ENCODE measurements around the gene SFT2D2.

The SFT2D2 gene

GRCh38 chr1:168220470-168220871, 5.3 kb upstream of the SFT2D2 start:
- FAIRE-seq (no peak), DNase-seq (ENCODE audit: insufficient read length, low spot score) (no peak)
- TF ChIP-seq POU2F2 (IDR thresholded peaks at IDR 0.05; ENCODE audit: low read depth, low read length) (no peak), POLR2A (IDR thresholded peaks at IDR 0.05; ENCODE audit: low read depth, low read length) (no peak), PAX5 (IDR thresholded peaks at IDR 0.05; ENCODE audit: insufficient read depth, low read length, severe bottlenecking) (no peak), SPI1 (IDR thresholded peaks at IDR 0.05; ENCODE audit: low read depth, low read length) (no peak), POLR2AphosphoS5 (IDR thresholded peaks at IDR 0.05; ENCODE audit: low read depth, low read length) (no peak), TAF1 (IDR thresholded peaks at IDR 0.05; ENCODE audit: low read depth, low read length) (no peak)

- TF ChIP-seq POLR2AphosphoS5 (IDR thresholded peaks at IDR 0.05; ENCODE audit: low read depth, low read length) (no peak), PAX5 (IDR thresholded peaks at IDR 0.05; ENCODE audit: insufficient read depth, low read length, severe bottlenecking) (no peak), POU2F2 (IDR thresholded peaks at IDR 0.05; ENCODE audit: low read depth, low read length) (no peak), SPI1 (IDR thresholded peaks at IDR 0.05; ENCODE audit: low read depth, low read length) (no peak), POLR2A (IDR thresholded peaks at IDR 0.05; ENCODE audit: low read depth, low read length) (no peak), TAF1 (IDR thresholded peaks at IDR 0.05; ENCODE audit: low read depth, low read length) (no peak)
- FAIRE-seq = no peak
- DNase-seq (ENCODE audit: insufficient read length, low spot score) = no peak
Observed at GRCh38 chr1:168221275-168221674, 4.5 kb upstream of the SFT2D2 start.

GRCh38 chr1:168223261-168223660, 2.5 kb upstream of the SFT2D2 start:
- DNase-seq (ENCODE audit: insufficient read length, low spot score) (no peak), FAIRE-seq (no peak)
- TF ChIP-seq POLR2A (IDR thresholded peaks at IDR 0.05; ENCODE audit: low read depth, low read length) (no peak), TAF1 (IDR thresholded peaks at IDR 0.05; ENCODE audit: low read depth, low read length) (no peak), PAX5 (IDR thresholded peaks at IDR 0.05; ENCODE audit: insufficient read depth, low read length, severe bottlenecking) (no peak), POLR2AphosphoS5 (IDR thresholded peaks at IDR 0.05; ENCODE audit: low read depth, low read length) (no peak), SPI1 (IDR thresholded peaks at IDR 0.05; ENCODE audit: low read depth, low read length) (no peak), POU2F2 (IDR thresholded peaks at IDR 0.05; ENCODE audit: low read depth, low read length) (no peak)

- DNase-seq (ENCODE audit: insufficient read length, low spot score) (no peak), FAIRE-seq (no peak)
- TF ChIP-seq POLR2A (IDR thresholded peaks at IDR 0.05; ENCODE audit: low read depth, low read length) = no peak
- TF ChIP-seq PAX5 (IDR thresholded peaks at IDR 0.05; ENCODE audit: insufficient read depth, low read length, severe bottlenecking) = no peak
- TF ChIP-seq POLR2AphosphoS5 (IDR thresholded peaks at IDR 0.05; ENCODE audit: low read depth, low read length) = no peak
- no peak for TF ChIP-seq SPI1 (IDR thresholded peaks at IDR 0.05; ENCODE audit: low read depth, low read length)
- TF ChIP-seq TAF1 (IDR thresholded peaks at IDR 0.05; ENCODE audit: low read depth, low read length) = no peak
- no peak for TF ChIP-seq POU2F2 (IDR thresholded peaks at IDR 0.05; ENCODE audit: low read depth, low read length)
Observed at GRCh38 chr1:168223681-168224540, 1.9 kb upstream of the SFT2D2 start.

GRCh38 chr1:168224991-168225390, 813 bp upstream of the SFT2D2 start:
- TF ChIP-seq SPI1 (IDR thresholded peaks at IDR 0.05; ENCODE audit: low read depth, low read length) (no peak), POU2F2 (IDR thresholded peaks at IDR 0.05; ENCODE audit: low read depth, low read length) (no peak), POLR2AphosphoS5 (IDR thresholded peaks at IDR 0.05; ENCODE audit: low read depth, low read length) (no peak), PAX5 (IDR thresholded peaks at IDR 0.05; ENCODE audit: insufficient read depth, low read length, severe bottlenecking) (no peak), POLR2A (IDR thresholded peaks at IDR 0.05; ENCODE audit: low read depth, low read length) (no peak), TAF1 (IDR thresholded peaks at IDR 0.05; ENCODE audit: low read depth, low read length) (no peak)
- no peak for DNase-seq (ENCODE audit: insufficient read length, low spot score)
- FAIRE-seq = peak; percentile 75

GRCh38 chr1:168227620-168228019, 1.8 kb downstream of the SFT2D2 start:
- DNase-seq (ENCODE audit: insufficient read length, low spot score) (no peak), FAIRE-seq (no peak)
- no peak for TF ChIP-seq POLR2A (IDR thresholded peaks at IDR 0.05; ENCODE audit: low read depth, low read length)

GRCh38 chr1:168229893-168230292, 4.1 kb downstream of the SFT2D2 start:
- TF ChIP-seq SPI1 (IDR thresholded peaks at IDR 0.05; ENCODE audit: low read depth, low read length) (no peak), POLR2A (IDR thresholded peaks at IDR 0.05; ENCODE audit: low read depth, low read length) (no peak), PAX5 (IDR thresholded peaks at IDR 0.05; ENCODE audit: insufficient read depth, low read length, severe bottlenecking) (no peak), POU2F2 (IDR thresholded peaks at IDR 0.05; ENCODE audit: low read depth, low read length) (no peak), POLR2AphosphoS5 (IDR thresholded peaks at IDR 0.05; ENCODE audit: low read depth, low read length) (no peak), TAF1 (IDR thresholded peaks at IDR 0.05; ENCODE audit: low read depth, low read length) (no peak)
- FAIRE-seq = no peak

GRCh38 chr1:168230709-168231108, 4.9 kb downstream of the SFT2D2 start:
- DNase-seq (ENCODE audit: insufficient read length, low spot score) (no peak), FAIRE-seq (no peak)

More at GRCh38 chr1:168229893-168230292, 4.1 kb downstream of the SFT2D2 start:
- no peak for DNase-seq (ENCODE audit: insufficient read length, low spot score)

GRCh38 chr1:168234846-168235547, 9.2 kb downstream of the SFT2D2 start:
- TF ChIP-seq POLR2A (IDR thresholded peaks at IDR 0.05; ENCODE audit: low read depth, low read length) (no peak), SPI1 (IDR thresholded peaks at IDR 0.05; ENCODE audit: low read depth, low read length) (no peak), POU2F2 (IDR thresholded peaks at IDR 0.05; ENCODE audit: low read depth, low read length) (no peak), PAX5 (IDR thresholded peaks at IDR 0.05; ENCODE audit: insufficient read depth, low read length, severe bottlenecking) (no peak), POLR2AphosphoS5 (IDR thresholded peaks at IDR 0.05; ENCODE audit: low read depth, low read length) (no peak; the same call in 1 of the 2 replicates), TAF1 (IDR thresholded peaks at IDR 0.05; ENCODE audit: low read depth, low read length) (no peak)
- DNase-seq (ENCODE audit: insufficient read length, low spot score) (peak; percentile 35), FAIRE-seq (peak; percentile 69)

More at GRCh38 chr1:168230709-168231108, 4.9 kb downstream of the SFT2D2 start:
- no peak for TF ChIP-seq POLR2AphosphoS5 (IDR thresholded peaks at IDR 0.05; ENCODE audit: low read depth, low read length)
- TF ChIP-seq PAX5 (IDR thresholded peaks at IDR 0.05; ENCODE audit: insufficient read depth, low read length, severe bottlenecking) = no peak
- no peak for TF ChIP-seq TAF1 (IDR thresholded peaks at IDR 0.05; ENCODE audit: low read depth, low read length)
- no peak for TF ChIP-seq POU2F2 (IDR thresholded peaks at IDR 0.05; ENCODE audit: low read depth, low read length)
- no peak for TF ChIP-seq SPI1 (IDR thresholded peaks at IDR 0.05; ENCODE audit: low read depth, low read length)
- TF ChIP-seq POLR2A (IDR thresholded peaks at IDR 0.05; ENCODE audit: low read depth, low read length) = no peak
